ENCODE data around the gene COL1A1.

- TF ChIP-seq, protein P1, sequence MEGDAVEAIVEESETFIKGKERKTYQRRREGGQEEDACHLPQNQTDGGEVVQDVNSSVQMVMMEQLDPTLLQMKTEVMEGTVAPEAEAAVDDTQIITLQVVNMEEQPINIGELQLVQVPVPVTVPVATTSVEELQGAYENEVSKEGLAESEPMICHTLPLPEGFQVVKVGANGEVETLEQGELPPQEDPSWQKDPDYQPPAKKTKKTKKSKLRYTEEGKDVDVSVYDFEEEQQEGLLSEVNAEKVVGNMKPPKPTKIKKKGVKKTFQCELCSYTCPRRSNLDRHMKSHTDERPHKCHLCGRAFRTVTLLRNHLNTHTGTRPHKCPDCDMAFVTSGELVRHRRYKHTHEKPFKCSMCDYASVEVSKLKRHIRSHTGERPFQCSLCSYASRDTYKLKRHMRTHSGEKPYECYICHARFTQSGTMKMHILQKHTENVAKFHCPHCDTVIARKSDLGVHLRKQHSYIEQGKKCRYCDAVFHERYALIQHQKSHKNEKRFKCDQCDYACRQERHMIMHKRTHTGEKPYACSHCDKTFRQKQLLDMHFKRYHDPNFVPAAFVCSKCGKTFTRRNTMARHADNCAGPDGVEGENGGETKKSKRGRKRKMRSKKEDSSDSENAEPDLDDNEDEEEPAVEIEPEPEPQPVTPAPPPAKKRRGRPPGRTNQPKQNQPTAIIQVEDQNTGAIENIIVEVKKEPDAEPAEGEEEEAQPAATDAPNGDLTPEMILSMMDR (IDR thresholded peaks at IDR 0.05) = no peak
- no peak for TF ChIP-seq EZH2 (IDR thresholded peaks at IDR 0.05)
Observed at GRCh38 chr17:50146927-50147665, 54.3 kb downstream of the COL1A1 start.

Measured in neural progenitor cell (in vitro differentiated cells).